Heart left ventricle (tissue), 16 donors: ENCODE data around the gene SLC9C1. TPM values are rescaled to one million over a fixed set of nuclear protein-coding genes. Genes with fewer than 3 reads are reported as not detected.

Experiments
- ATAC-seq, 4 donors: fragments of 200-7000 bp; cut with Tn5 transposase; one replicate each; pipeline ENCODE4 v1.9.1; 2020 to 2022; ENCODE audit warnings: moderate library complexity in 4 of 4, mild to moderate bottlenecking in 3 of 4, moderate number of reproducible peaks in 1 of 4
- DNase-seq, 5 donors: peaks; one replicate each; pipeline ENCODE4 v3.0.0-alpha.2; 2020
- H3K27ac ChIP-seq, 12 donors: fragments of 200-600 bp; sonication (generic) in 4 of 12; one replicate each; pipeline versions ENCODE4 v1.5.0 to v1.8.0; 2016 to 2022; ENCODE audit warnings: mild to moderate bottlenecking in 2 of 12
- H3K27me3 ChIP-seq, 9 donors: fragments of 200-600 bp; sonication (generic) in 2 of 9; one replicate each; pipeline versions ENCODE4 v1.5.1 to v1.8.0; 2016 to 2022; ENCODE audit warnings: mild to moderate bottlenecking in 3 of 9
- H3K36me3 ChIP-seq, 9 donors: fragments of 200-600 bp; sonication (generic) in 2 of 9; one replicate each; pipeline versions ENCODE4 v1.5.0 to v1.8.0; 2018 to 2022; ENCODE audit warnings: mild to moderate bottlenecking in 2 of 9
- H3K4me1 ChIP-seq, 12 donors: fragments of 200-600 bp; sonication (generic) in 4 of 12; one replicate each; pipeline versions ENCODE4 v1.5.0 to v1.8.0; 2016 to 2022; ENCODE audit warnings: mild to moderate bottlenecking in 3 of 12
- H3K4me3 ChIP-seq, 12 donors: fragments of 200-600 bp; sonication (generic) in 4 of 12; one replicate each; pipeline versions ENCODE4 v1.5.0 to v1.8.0; 2017 to 2022; ENCODE audit warnings: mild to moderate bottlenecking in 9 of 12, moderate library complexity in 4 of 12
- H3K9me3 ChIP-seq, 12 donors: fragments of 200-600 bp; sonication (generic) in 4 of 12; one replicate each; pipeline versions ENCODE4 v1.5.0 to v1.8.0; 2016 to 2022; ENCODE audit warnings: mild to moderate bottlenecking in 1 of 12
- CTCF ChIP-seq, 12 donors: fragments of 200-600 bp; sonication (generic) in 4 of 12; IDR thresholded peaks; one replicate each; pipeline versions ENCODE4 v1.5.0 to v1.8.0; 2018 to 2022; ENCODE audit warnings: antibody characterized with exemption in 12 of 12, mild to moderate bottlenecking in 5 of 12
- POLR2A ChIP-seq, 2 donors: fragments of 450-650 bp; IDR thresholded peaks; one replicate each; pipeline ENCODE4 v1.6.1; 2017; ENCODE audit warnings: antibody characterized with exemption in 2 of 2, mild to moderate bottlenecking in 2 of 2, moderate library complexity in 2 of 2
- WGBS, 4 donors: extraction: QIAGEN DNeasy Blood & Tissue Kit in 2 of 4; methylation state at CpG; one replicate each; pipeline versions ENCODE4 v1.1.5 to v1.1.7; 2013 to 2018; 5-methylcytosine and 5-hydroxymethylcytosine counted together
- intact Hi-C, 10 donors: fragments of 100-400 bp; cut with DNase I; formaldehyde crosslinking; loops; one replicate each; pipeline versions ENCODE4 v1.11.1 to v1.14.2; 2022
- polyA plus RNA-seq, 2 donors: library from polyadenylated mRNA; stranded (reverse); fragments of 200-250 nt; gene quantifications; one replicate each; pipeline ENCODE4 v1.2.3, GENCODE V29; 2013
- total RNA-seq, 9 donors: library from RNA; depleted of rRNA in 2 of 9; stranded (reverse); fragments of >200 nt in 2 of 9; fragmentation: NEBNext Ultra II Directional in 3 of 9; extraction: Animal tissue kit (Norgen Biotek cat#: 25700) in 3 of 9; gene quantifications; one replicate each; pipeline versions ENCODE4 v1.1.0 to v1.2.4, GENCODE V29; 2016 to 2023
- donor health status: ischemic (EF 13 %, LVEDD 7.1; RV severe dilation, severe dysfunction).
- donor health status: healthy with polysubstance abuse.
- donor health status: DM: no; HTN: yes; CAD: no.
- donor health status: DM: no; HTN: no; CAD: no.
- donor health status: ischemic (EF 25% LVEDD 6.9; RV normal size, moderate dysfunction).
- donor health status: ischemic (EF 25% LVEDD 5.7; RV mildly dilated, moderate dysfunction).
- donor health status: healthy.
- donor health status: DM: yes; HTN: yes; CAD: no.
- donor health status: ischemic (EF 35%, LVEDD 5.7; RV mildly dilated, moderate dysfunction).
- donor health status: nonischemic (EF 11% LVEDD 7.7; RV severe dilation, severe dysfunction).
- donor health status: DM: yes; HTN: yes; CAD: no.
- donor health status: PGD.
- donor health status: ischemic (EF 29% LVEDD 5.4; RV normal size, mild dysfunction).
- donor health status: nonischemic (EF 23%, LVEDD 6.1; RV moderate dilation, normal function).

Gene SLC9C1
- total and polyA plus RNA-seq, 11 donors = 0.11 to 3.8 (median 1.4) TPM

- H3K27me3 ChIP-seq = peaks cover 0 to under 1% (median 0%) of the 10 kb centered on the region in 9 donors
- H3K9me3 ChIP-seq = no peaks in the 10 kb centered on the region
- DNase-seq (peak in 1 of 5 donors; percentile 20), ATAC-seq (peak in 3 of 4 donors; percentile 71 to 84 (median 80))
- H3K36me3 ChIP-seq = no peaks in the 10 kb centered on the region
- TF ChIP-seq POLR2A (IDR thresholded peaks at IDR 0.05) = no peak
- TF ChIP-seq CTCF (IDR thresholded peaks at IDR 0.05) = peak; percentile 22 to 68 (median 56)
- H3K27ac ChIP-seq = no peak overlapping the region
- WGBS, 4 donors = 7 to 14% (median 9%) methylated on average over 2 of the region's 2 CpGs
- intact Hi-C loops = loop anchor here in 7 of 10 donors (1.0 to 10.0 kb wide), 4 partner anchors 187 to 192 kb away; no protein-coding TSS in a partner anchor
- no peak overlapping the region for H3K4me3 ChIP-seq
- peaks cover 0 to 6% (median 0%) of the 10 kb centered on the region in 12 donors for H3K4me1 ChIP-seq
Measured at GRCh38 chr3:112327371-112327951, 33.4 kb upstream of the SLC9C1 start.

GRCh38 chr3:112321867-112322652 is 28.0 kb upstream of the SLC9C1 start:
- 30 to 46% (median 38%) methylated on average over 5 of the region's 5 CpGs for WGBS, 4 donors
- ATAC-seq = no peak

GRCh38 chr3:112320691-112321090 is 26.7 kb upstream of the SLC9C1 start:
- H3K36me3 ChIP-seq = no peaks in the 10 kb centered on the region
- H3K27me3 ChIP-seq = no peaks in the 10 kb centered on the region
- peaks cover 0 to 8% (median 0%) of the 10 kb centered on the region in 12 donors for H3K4me1 ChIP-seq
- H3K4me3 ChIP-seq = no peak overlapping the region
- DNase-seq = no peak
- no peak overlapping the region for H3K27ac ChIP-seq
- H3K9me3 ChIP-seq = peaks cover 0 to 10% (median 0%) of the 10 kb centered on the region in 12 donors
- intact Hi-C loops = loop anchor here in 1 of 10 donors (10.0 kb wide), 1 partner anchor 194 kb away; no protein-coding TSS in a partner anchor
- WGBS, 4 donors = 84 to 98% (median 91%) methylated on average over 1 of the region's 1 CpG
- TF ChIP-seq CTCF (IDR thresholded peaks at IDR 0.05) (no peak), POLR2A (IDR thresholded peaks at IDR 0.05) (no peak)
- no peak for ATAC-seq

More at GRCh38 chr3:112321867-112322652, 28.0 kb upstream of the SLC9C1 start:
- H3K4me1 ChIP-seq = peaks cover 0 to 8% (median 0%) of the 10 kb centered on the region in 12 donors
- TF ChIP-seq CTCF (IDR thresholded peaks at IDR 0.05) (no peak), POLR2A (IDR thresholded peaks at IDR 0.05) (no peak)
- H3K27me3 ChIP-seq = no peaks in the 10 kb centered on the region
- no peak overlapping the region for H3K27ac ChIP-seq
- H3K4me3 ChIP-seq = no peak overlapping the region
- intact Hi-C loops = loop anchor here in 1 of 10 donors (10.0 kb wide), 1 partner anchor 193 kb away; no protein-coding TSS in a partner anchor
- no peaks in the 10 kb centered on the region for H3K36me3 ChIP-seq
- no peaks in the 10 kb centered on the region for H3K9me3 ChIP-seq
- no peak for DNase-seq
